ENCODE data around the gene TNNI2. TPM values are rescaled to one million over a fixed set of nuclear protein-coding genes. Genes with fewer than 3 reads are reported as not detected.
"Not testable (repeated sequence)": the region's sequence is repeated elsewhere in the genome, so short reads cannot be mapped to it uniquely, and the experiment has no call there.

Gene TNNI2
- total and polyA plus RNA-seq, 7 donors: 985 to 6,537 (median 2,859) TPM

DNA sequence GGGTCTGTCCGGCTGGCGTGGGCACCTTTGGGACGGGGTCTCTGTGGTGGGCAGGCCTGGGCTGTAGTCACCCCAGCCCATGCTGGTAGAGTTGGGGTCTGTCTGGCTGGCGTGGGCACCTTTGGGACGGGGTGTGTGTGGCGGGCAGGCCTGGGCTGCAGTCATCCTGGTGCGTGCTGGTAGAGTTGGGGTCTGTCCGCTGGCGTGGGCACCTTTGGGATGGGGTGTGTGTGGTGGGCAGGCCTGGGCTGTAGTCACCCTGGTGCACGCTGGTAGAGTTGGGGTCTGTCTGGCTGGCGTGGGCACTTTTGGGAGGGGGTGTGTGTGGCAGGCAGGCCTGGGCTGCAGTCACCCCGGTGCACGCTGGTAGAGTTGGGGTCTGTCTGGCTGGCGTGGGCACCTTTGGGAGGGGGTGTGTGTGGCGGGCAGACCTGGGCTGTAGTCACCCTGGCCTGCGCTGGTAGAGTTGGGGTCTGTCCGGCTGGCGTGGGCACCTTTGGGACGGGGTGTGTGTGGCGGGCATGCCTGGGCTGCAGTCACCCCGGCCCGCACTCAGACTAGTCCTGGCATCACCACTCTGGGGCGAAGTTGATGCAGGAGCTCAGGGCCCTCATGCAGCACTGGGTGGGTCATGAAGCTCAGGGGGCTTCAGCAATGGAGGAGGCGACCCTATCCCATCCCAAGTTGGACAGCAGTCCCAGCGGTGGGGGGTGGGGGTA is 33.6 kb downstream of the TNNI2 start:
- DNase-seq: peak; percentile 18 to 33
- peaks cover 0 to 54% (median 23%) of the 10 kb centered on the region in 3 donors for H3K27me3 ChIP-seq (ENCODE audit: insufficient read depth in 3 of 3, low read length in 2 of 3)
- H3K36me3 ChIP-seq (ENCODE audit: insufficient read depth in 1 of 2, low read depth in 1 of 2): no peaks in the 10 kb centered on the region
- peak overlapping the region; percentile 38 for H3K4me3 ChIP-seq
- no peak overlapping the region for H3K27ac ChIP-seq
- ATAC-seq: no peak
- peaks cover 12% of the 10 kb centered on the region for H3K4me1 ChIP-seq
- TF ChIP-seq, protein P1, sequence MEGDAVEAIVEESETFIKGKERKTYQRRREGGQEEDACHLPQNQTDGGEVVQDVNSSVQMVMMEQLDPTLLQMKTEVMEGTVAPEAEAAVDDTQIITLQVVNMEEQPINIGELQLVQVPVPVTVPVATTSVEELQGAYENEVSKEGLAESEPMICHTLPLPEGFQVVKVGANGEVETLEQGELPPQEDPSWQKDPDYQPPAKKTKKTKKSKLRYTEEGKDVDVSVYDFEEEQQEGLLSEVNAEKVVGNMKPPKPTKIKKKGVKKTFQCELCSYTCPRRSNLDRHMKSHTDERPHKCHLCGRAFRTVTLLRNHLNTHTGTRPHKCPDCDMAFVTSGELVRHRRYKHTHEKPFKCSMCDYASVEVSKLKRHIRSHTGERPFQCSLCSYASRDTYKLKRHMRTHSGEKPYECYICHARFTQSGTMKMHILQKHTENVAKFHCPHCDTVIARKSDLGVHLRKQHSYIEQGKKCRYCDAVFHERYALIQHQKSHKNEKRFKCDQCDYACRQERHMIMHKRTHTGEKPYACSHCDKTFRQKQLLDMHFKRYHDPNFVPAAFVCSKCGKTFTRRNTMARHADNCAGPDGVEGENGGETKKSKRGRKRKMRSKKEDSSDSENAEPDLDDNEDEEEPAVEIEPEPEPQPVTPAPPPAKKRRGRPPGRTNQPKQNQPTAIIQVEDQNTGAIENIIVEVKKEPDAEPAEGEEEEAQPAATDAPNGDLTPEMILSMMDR (IDR thresholded peaks at IDR 0.05): no peak
- intact Hi-C loops (cut with DNase I): no loop called here
- 29 to 63% (median 42%) methylated on average over 18 to 25 of the region's 25 CpGs for WGBS, 3 donors
- H3K9me3 ChIP-seq: no peaks in the 10 kb centered on the region

DNA sequence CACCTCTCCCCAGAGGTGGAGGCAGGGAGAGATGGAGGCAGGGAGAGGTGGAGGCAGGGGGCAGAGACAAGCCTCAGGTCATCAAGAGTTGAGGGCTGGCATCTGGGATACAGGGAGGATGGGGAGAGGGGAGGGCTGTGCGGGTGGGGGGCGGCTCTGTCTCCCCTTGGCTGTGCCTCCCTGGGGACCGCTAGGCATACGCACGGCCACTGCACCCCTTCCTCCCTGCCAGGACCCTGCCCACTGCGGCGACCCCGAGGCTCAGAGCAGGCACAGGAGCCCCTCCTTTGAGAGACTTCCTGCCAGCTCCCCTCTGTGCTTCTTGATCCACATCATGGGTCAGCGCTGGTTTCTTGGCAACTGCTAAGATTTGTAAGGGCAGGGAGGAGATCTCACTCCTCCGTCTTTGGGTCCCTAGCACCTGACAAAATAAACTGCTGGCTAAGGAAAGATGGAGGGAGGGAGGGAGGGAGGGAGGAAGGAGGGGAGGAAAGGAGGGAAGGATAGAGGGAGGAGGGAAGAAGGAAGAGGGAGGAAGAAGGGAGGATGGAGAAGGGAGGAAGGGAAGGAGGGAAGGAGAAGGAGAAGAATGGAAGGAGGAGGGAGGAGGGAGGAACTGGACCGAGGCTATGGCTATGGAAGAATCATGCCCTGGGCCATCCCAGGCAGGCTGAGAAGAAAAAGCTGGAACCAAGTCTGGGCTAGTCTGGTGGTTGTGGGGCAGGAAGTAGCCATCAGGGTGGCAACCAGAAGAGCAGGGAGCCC is 34.4 kb downstream of the TNNI2 start:
- Histone ChIP-seq H3K27ac (no peak overlapping the region), H3K4me3 (peak overlapping the region; percentile 38)
- TF ChIP-seq, protein P1 (IDR thresholded peaks at IDR 0.05): no peak

DNA sequence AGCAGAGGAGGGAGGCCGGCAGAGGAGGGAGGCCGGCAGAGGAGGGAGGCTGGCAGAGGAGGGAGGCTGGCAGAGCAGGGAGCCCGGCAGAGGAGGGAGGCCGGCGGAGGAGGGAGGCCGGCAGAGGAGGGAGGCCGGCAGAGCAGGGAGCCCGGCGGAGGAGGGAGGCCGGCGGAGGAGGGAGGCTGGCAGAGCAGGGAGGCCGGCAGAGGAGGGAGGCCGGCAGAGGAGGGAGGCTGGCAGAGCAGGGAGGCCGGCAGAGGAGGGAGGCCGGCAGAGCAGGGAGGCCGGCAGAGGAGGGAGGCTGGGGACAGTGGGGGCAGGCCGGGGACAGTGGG is 35.0 kb downstream of the TNNI2 start:
- Histone ChIP-seq H3K4me1 (peaks cover 12% of the 10 kb centered on the region), H3K27me3 (ENCODE audit: insufficient read depth in 3 of 3, low read length in 2 of 3) (peaks cover 0 to 45% (median 19%) of the 10 kb centered on the region in 3 donors), H3K4me3 (peak overlapping the region; percentile 18)
- ATAC-seq; intact Hi-C loops (cut with DNase I); H3K9me3 ChIP-seq; DNase-seq; H3K36me3 ChIP-seq (ENCODE audit: insufficient read depth in 1 of 2, low read depth in 1 of 2); H3K27ac ChIP-seq: not testable (repeated sequence)
- WGBS, 3 donors: 29 to 57% (median 39%) methylated on average over 8 to 17 of the region's 17 CpGs

More for the DNA sequence above, 34.4 kb downstream of the TNNI2 start:
- ATAC-seq (no peak), DNase-seq (peak; percentile 34 to 68)
- Histone ChIP-seq H3K36me3 (ENCODE audit: insufficient read depth in 1 of 2, low read depth in 1 of 2) (no peaks in the 10 kb centered on the region), H3K9me3 (no peaks in the 10 kb centered on the region), H3K4me1 (peaks cover 12% of the 10 kb centered on the region), H3K27me3 (ENCODE audit: insufficient read depth in 3 of 3, low read length in 2 of 3) (peaks cover 0 to 51% (median 22%) of the 10 kb centered on the region in 3 donors)
- intact Hi-C loops (cut with DNase I): no loop called here
- 13 to 28% (median 27%) methylated on average over 8 to 11 of the region's 11 CpGs for whole genome bisulfite sequencing, 3 donors

DNA sequence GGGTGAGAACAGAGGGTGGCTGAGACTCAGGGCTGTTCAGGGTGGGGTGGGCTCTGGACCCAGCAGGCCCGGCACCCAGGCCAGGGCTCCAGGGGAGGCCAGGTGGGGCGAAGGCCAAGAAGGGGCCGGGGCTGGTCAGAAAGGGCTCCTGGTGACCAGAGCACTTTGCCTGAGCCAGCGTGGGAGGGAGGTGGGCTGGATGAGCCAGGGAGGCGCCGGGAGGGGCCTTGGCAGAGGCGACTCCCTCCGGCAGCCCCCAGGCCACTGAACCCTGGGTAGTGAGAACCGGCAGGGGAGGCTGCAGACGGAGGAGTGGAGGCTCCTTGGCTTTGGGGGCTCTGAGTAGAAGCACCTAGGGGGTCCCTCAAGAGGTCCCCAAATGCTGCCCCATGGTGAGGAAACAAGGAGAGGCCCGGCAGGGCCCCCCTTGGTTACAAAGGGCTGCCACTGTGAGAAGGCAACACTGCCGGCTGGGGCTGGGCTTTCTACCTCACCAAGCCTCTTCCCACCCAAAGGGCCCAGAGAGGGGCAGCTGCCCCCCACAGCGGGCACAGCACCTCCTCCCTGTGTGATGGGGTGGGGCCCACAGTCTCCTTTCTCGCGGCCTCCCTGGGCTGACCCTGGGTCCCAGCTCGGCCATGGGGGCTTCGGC is 35.8 kb downstream of the TNNI2 start:
- intact Hi-C loops (cut with DNase I); ATAC-seq; H3K9me3 ChIP-seq; H3K36me3 ChIP-seq (ENCODE audit: insufficient read depth in 1 of 2, low read depth in 1 of 2): not testable (repeated sequence)
- Histone ChIP-seq H3K4me3 (peak overlapping the region; percentile 30), H3K27ac (peak overlapping the region; percentile 68), H3K4me1 (peaks cover 12% of the 10 kb centered on the region), H3K27me3 (ENCODE audit: insufficient read depth in 3 of 3, low read length in 2 of 3) (peaks cover 0 to 39% (median 18%) of the 10 kb centered on the region in 3 donors)
- 42 to 57% (median 44%) methylated on average over 17 of the region's 17 CpGs for WGBS, 3 donors
- DNase-seq: peak; percentile 42 to 66

DNA sequence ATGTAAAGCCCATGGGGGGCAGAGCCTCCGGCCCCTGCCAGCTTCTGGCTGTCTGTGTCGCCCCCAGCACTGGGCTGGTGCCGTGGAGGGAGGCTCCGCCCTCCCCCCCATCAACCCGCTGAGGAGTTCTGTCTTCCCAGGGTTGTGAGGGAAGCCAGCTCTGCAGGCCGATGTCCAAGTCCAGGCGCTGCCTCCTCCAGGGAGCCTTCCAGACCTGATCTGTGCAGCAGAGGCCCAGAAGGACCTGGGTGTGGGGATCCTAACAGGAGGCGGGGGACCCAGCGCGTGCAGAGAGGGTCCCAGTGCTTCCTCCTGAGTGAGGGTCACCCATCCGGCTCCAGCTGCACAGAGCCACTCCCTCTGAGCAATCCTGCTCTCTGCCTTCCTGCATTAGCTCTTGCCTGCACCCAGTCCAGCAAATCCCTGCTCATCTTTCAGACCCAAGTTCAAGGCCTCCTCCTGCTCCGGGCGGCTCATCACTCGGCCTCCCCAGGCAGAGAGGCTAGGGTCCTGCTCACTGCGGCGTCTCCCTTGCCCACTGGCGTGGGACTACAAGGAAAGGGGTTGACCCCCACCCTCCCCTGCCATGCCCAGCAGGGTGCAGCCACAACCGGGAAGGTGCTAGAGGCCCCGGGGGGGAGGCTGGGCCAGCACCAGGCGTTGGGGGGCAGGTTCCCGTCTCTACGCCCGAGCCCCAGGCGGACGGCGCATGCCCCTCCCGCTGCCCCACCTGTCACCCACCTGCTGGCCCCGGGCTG is 36.5 kb downstream of the TNNI2 start:
- Histone ChIP-seq H3K27ac (peak overlapping the region; percentile 68), H3K9me3 (no peaks in the 10 kb centered on the region), H3K4me3 (peak overlapping the region; percentile 30), H3K4me1 (peaks cover 12% of the 10 kb centered on the region), H3K27me3 (ENCODE audit: insufficient read depth in 3 of 3, low read length in 2 of 3) (peaks cover 0 to 32% (median 18%) of the 10 kb centered on the region in 3 donors), H3K36me3 (ENCODE audit: insufficient read depth in 1 of 2, low read depth in 1 of 2) (no peaks in the 10 kb centered on the region)
- peak in 1 of 2 donors; percentile 77 for DNase-seq
- 23 to 52% (median 28%) methylated on average over 23 to 28 of the region's 28 CpGs for WGBS, 3 donors
- TF ChIP-seq, protein P1 (IDR thresholded peaks at IDR 0.05): no peak
- ATAC-seq: no peak
- intact Hi-C loops (cut with DNase I): no loop called here

DNA sequence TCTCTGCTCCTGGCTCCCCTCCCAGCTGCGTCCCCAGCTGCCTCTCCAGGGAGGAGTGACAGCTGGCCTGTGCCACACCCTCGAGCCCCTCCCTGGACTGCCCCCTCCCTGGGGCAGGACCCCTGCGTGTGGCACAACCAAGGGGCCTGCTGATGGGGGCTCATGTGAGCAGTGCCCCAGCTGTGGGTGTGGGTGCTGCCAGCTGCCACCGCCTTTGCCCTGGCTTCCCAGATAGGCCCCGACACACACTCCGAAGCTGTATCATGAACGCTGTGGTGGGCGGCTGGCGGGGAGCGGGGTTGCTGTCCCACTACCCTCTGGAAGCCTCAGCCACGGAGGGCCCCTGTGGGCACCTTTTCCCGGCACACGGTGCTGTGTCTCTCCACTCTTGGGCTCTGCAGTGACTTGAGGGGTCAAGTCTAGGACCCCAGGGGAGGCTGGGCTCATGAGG is 37.1 kb downstream of the TNNI2 start:
- Histone ChIP-seq H3K4me1 (peaks cover 12% of the 10 kb centered on the region), H3K27ac (peak overlapping the region; percentile 68), H3K27me3 (ENCODE audit: insufficient read depth in 3 of 3, low read length in 2 of 3) (peaks cover 0 to 26% (median 18%) of the 10 kb centered on the region in 3 donors)
- H3K4me3 ChIP-seq; H3K9me3 ChIP-seq; H3K36me3 ChIP-seq (ENCODE audit: insufficient read depth in 1 of 2, low read depth in 1 of 2); intact Hi-C loops (cut with DNase I); ATAC-seq: not testable (repeated sequence)
- 21 to 23% (median 22%) methylated on average over 10 to 13 of the region's 13 CpGs for WGBS, 3 donors
- peak in 1 of 2 donors; percentile 58 for DNase-seq

Measured in psoas muscle (tissue), 8 donors.